SU-DHL-6 (cell line): ENCODE results near the gene DYDC2.

Source experiments
- CTCF ChIP-seq: fragments of 200-600 bp; sonication (generic); IDR thresholded peaks from one replicate; pipeline ENCODE4 v1.5.1; 2017; ENCODE audit warnings: antibody characterized with exemption, mild to moderate bottlenecking, low read length, moderate library complexity; ENCODE audit not compliant: insufficient read depth, poor library complexity, severe bottlenecking
- EZH2phosphoT487 ChIP-seq: fragments of 200-600 bp; sonication (generic), shearing (Covaris generic); conservative IDR thresholded peaks from 2 replicates; pipeline ENCODE4 v1.6.1; 2018; ENCODE audit warnings: mild to moderate bottlenecking, antibody characterized with exemption, low read length, moderate library complexity, mixed read lengths

- TF ChIP-seq CTCF (no peak), EZH2phosphoT487 (no peak)
Observed at GRCh38 chr10:80409121-80409520, 52.5 kb downstream of the DYDC2 start.
